ENCODE measurements around the gene FTCD. TPM values are rescaled to one million over a fixed set of nuclear protein-coding genes. Genes with fewer than 3 reads are reported as not detected.

Gene FTCD
- total and polyA plus RNA-seq, 2 experiments from 2014 or later, result not detected

DNA sequence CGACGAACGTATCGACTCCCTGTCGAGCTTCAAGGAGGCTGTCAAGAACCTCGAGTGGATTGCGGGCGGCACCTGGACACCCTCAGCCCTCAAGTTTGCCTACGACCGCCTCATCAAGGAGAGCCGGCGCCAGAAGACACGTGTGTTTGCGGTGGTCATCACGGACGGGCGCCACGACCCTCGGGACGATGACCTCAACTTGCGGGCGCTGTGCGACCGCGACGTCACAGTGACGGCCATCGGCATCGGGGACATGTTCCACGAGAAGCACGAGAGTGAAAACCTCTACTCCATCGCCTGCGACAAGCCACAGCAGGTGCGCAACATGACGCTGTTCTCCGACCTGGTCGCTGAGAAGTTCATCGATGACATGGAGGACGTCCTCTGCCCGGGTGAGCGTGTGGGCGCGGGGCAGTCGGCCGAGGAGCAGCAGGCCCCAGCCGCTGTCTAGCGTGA, 29.5 kb downstream of the FTCD start:
- Histone ChIP-seq H3K9me3 (ENCODE audit: low read depth) (no peaks in the 10 kb centered on the region), H3K79me2 (ENCODE audit: insufficient read depth) (peaks cover 14% of the 10 kb centered on the region; the same call in 1 of the 2 replicates), H3K9me2 (ENCODE audit: insufficient read depth) (no peaks in the 10 kb centered on the region), H2AFZ (no peak overlapping the region), H3F3A (ENCODE audit: insufficient read depth) (peaks cover 54% of the 10 kb centered on the region), H3K9ac (no peak overlapping the region), H3K27me3 (replicated peaks; ENCODE audit: insufficient read depth) (no peaks in the 10 kb centered on the region), H3K36me3 (ENCODE audit: low read depth) (peaks cover 33% of the 10 kb centered on the region; the same call in 1 of the 2 replicates), H3K27ac (no peak overlapping the region), H3K4me3 (no peak overlapping the region), H4K20me1 (ENCODE audit: insufficient read depth) (no peaks in the 10 kb centered on the region), H3K4me2 (ENCODE audit: unreplicated experiment) (no peak overlapping the region), H3K4me1 (ENCODE audit: insufficient read depth) (peaks cover 19% of the 10 kb centered on the region)
- in situ Hi-C loops (cut with MboI), result no loop called here
- TF ChIP-seq EZH2 (IDR thresholded peaks at IDR 0.05; ENCODE audit: insufficient read depth, poor library complexity, severe bottlenecking), result no peak
- no peak for TF ChIP-seq EZH2phosphoT487 (IDR thresholded peaks at IDR 0.05; ENCODE audit: insufficient read depth, low read depth)
- 88 to 89% methylated on average over 43 to 47 of the region's 47 CpGs for WGBS, 2 experiments (ENCODE audit: low coverage in 1 of 2, low lambda C conversion rate in 2 of 2, missing lambda C conversion rate in 2 of 2)
- no peak for DNase-seq

DNA sequence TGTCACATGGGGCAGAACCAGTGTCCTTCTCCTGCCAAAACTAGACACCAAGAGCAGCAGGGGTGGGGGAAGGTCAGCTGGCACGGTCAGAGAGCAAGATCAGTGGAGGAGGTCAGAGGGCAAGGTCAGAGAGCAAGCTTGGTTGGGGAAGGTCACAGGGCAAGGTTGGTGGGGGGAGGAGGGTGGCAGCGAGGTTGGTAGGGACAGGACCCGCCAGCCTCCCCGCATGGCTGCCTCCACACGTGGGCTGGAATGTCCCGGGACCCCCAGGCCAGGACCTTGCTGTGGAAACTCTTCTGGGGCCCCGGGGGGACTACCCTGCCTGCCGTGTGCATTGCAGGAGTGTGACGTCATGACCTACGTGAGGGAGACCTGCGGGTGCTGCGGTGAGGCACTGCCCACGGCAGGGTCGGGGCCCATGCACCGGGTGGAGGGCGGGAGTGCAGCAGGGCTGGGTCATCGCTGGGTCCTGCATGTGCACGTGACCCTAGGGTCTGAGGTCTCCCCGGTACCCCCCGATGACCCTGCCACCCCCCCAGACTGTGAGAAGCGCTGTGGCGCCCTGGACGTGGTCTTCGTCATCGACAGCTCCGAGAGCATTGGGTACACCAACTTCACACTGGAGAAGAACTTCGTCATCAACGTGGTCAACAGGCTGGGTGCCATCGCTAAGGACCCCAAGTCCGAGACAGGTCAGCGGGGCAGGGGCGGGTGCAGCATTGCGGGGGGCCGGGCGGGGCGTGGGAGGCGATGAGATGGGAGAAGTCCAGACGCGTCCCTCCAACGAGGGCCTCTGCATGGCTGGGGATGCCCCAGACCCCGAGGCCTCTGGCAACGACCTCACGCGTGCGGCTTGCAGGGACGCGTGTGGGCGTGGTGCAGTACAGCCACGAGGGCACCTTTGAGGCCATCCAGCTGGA, 30.2 kb downstream of the FTCD start:
- 81 to 86% methylated on average over 29 to 49 of the region's 49 CpGs for WGBS, 2 experiments (ENCODE audit: low coverage in 1 of 2, low lambda C conversion rate in 2 of 2, missing lambda C conversion rate in 2 of 2)
- H3K9ac ChIP-seq, result no peak overlapping the region
- peaks cover 33% of the 10 kb centered on the region; the same call in 1 of the 2 replicates for H3K36me3 ChIP-seq (ENCODE audit: low read depth)
- no peaks in the 10 kb centered on the region for H4K20me1 ChIP-seq (ENCODE audit: insufficient read depth)
- H3K27ac ChIP-seq, result no peak overlapping the region
- peaks cover 14% of the 10 kb centered on the region; the same call in 1 of the 2 replicates for H3K79me2 ChIP-seq (ENCODE audit: insufficient read depth)
- no peaks in the 10 kb centered on the region for H3K9me3 ChIP-seq (ENCODE audit: low read depth)
- peaks cover 55% of the 10 kb centered on the region for H3F3A ChIP-seq (ENCODE audit: insufficient read depth)
- no peaks in the 10 kb centered on the region for H3K9me2 ChIP-seq (ENCODE audit: insufficient read depth)
- DNase-seq, result no peak
- in situ Hi-C loops (cut with MboI), result no loop called here
- no peak overlapping the region for H3K4me2 ChIP-seq (ENCODE audit: unreplicated experiment)
- TF ChIP-seq EZH2 (IDR thresholded peaks at IDR 0.05; ENCODE audit: insufficient read depth, poor library complexity, severe bottlenecking), result no peak
- no peak for TF ChIP-seq EZH2phosphoT487 (IDR thresholded peaks at IDR 0.05; ENCODE audit: insufficient read depth, low read depth)
- H2AFZ ChIP-seq, result no peak overlapping the region
- H3K4me1 ChIP-seq (ENCODE audit: insufficient read depth), result peaks cover 20% of the 10 kb centered on the region
- no peak overlapping the region for H3K4me3 ChIP-seq
- H3K27me3 ChIP-seq (replicated peaks; ENCODE audit: insufficient read depth), result no peaks in the 10 kb centered on the region

DNA sequence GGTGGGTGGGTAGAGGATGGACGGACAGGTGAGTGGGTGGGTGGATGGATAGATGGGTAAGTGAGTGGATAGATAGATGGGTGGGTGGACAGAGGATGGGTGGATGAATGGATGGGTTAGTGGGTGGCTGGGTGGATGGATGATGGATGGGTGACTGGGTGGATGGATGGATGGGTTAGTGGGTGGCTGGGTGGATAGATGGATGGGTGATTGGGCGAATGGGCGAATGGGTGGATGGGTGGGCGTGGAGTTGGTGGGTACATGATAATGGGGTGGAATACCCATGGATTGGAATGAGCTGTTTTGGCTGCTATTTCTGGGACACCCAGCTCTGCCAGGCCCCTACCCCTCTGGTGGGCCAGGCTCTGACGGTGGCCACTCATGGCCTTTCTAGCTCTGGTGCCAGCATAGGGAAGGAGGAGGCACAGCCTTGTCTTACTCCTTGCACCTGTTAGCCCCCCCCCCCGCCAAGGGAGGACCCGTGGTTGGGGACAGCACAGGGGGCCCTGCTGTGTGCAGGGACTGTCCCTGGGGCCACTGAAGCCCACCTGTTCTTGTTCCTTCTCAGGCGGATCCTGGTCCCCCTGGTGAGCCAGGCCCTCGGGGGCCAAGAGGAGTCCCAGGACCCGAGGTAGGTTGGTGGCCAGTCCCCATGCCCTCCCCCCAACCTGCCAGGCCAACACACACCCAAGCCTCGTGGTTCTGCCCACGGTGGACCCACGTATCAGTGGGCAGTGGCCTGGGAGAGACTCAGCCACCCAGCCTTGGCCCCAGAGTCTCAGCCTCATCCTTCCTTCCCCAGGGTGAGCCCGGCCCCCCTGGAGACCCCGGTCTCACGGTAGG, 31.1 kb downstream of the FTCD start:
- Histone ChIP-seq H3K9me3 (ENCODE audit: low read depth) (no peaks in the 10 kb centered on the region), H3F3A (ENCODE audit: insufficient read depth) (peaks cover 56% of the 10 kb centered on the region), H3K36me3 (ENCODE audit: low read depth) (peaks cover 34% of the 10 kb centered on the region; the same call in 1 of the 2 replicates), H3K4me1 (ENCODE audit: insufficient read depth) (peaks cover 20% of the 10 kb centered on the region), H3K4me2 (ENCODE audit: unreplicated experiment) (no peak overlapping the region), H3K79me2 (ENCODE audit: insufficient read depth) (peaks cover 14% of the 10 kb centered on the region; the same call in 1 of the 2 replicates), H3K27ac (no peak overlapping the region), H2AFZ (no peak overlapping the region), H3K4me3 (no peak overlapping the region), H3K27me3 (replicated peaks; ENCODE audit: insufficient read depth) (no peaks in the 10 kb centered on the region), H4K20me1 (ENCODE audit: insufficient read depth) (no peaks in the 10 kb centered on the region), H3K9ac (no peak overlapping the region), H3K9me2 (ENCODE audit: insufficient read depth) (no peaks in the 10 kb centered on the region)
- TF ChIP-seq EZH2 (IDR thresholded peaks at IDR 0.05; ENCODE audit: insufficient read depth, poor library complexity, severe bottlenecking), result no peak
- no peak for TF ChIP-seq EZH2phosphoT487 (IDR thresholded peaks at IDR 0.05; ENCODE audit: insufficient read depth, low read depth)
- in situ Hi-C loops (cut with MboI), result no loop called here
- no peak for DNase-seq
- WGBS, 2 experiments (ENCODE audit: low coverage in 1 of 2, low lambda C conversion rate in 2 of 2, missing lambda C conversion rate in 2 of 2), result 83 to 91% methylated on average over 14 to 16 of the region's 16 CpGs
